ENCODE measurements around the gene PIP5K1B. TPM values are rescaled to one million over a fixed set of nuclear protein-coding genes. Genes with fewer than 3 reads are reported as not detected.

The PIP5K1B gene
- total RNA-seq, 1 donor from 2014 or later: 85.3 TPM

GRCh38 chr9:68832861-68833518 is 128.0 kb downstream of the PIP5K1B start:
- DNase-seq (no peak), ATAC-seq (peak; percentile 36)
- intact Hi-C loops (cut with micrococcal nuclease): no loop called here

GRCh38 chr9:68834931-68835520 is 130.0 kb downstream of the PIP5K1B start:
- intact Hi-C loops (cut with micrococcal nuclease): no loop called here
- no peak for DNase-seq
- ATAC-seq: no peak

- no peak for ATAC-seq
- intact Hi-C loops (cut with micrococcal nuclease): no loop called here
- no peak for DNase-seq
These were observed 131.7 kb downstream of the PIP5K1B start for GRCh38 chr9:68836788-68837187.

GRCh38 chr9:68838245-68838644 is 133.2 kb downstream of the PIP5K1B start:
- ATAC-seq (peak; percentile 31), DNase-seq (no peak)
- intact Hi-C loops (cut with micrococcal nuclease): no loop called here

- peak; percentile 50 for ATAC-seq
- no peak for DNase-seq
- intact Hi-C loops (cut with micrococcal nuclease): no loop called here
These were observed 136.4 kb downstream of the PIP5K1B start for GRCh38 chr9:68841276-68842052.

GRCh38 chr9:68842568-68842967 is 137.5 kb downstream of the PIP5K1B start:
- DNase-seq (no peak), ATAC-seq (no peak)
- intact Hi-C loops (cut with micrococcal nuclease): no loop called here

GRCh38 chr9:68843239-68843638 is 138.2 kb downstream of the PIP5K1B start:
- intact Hi-C loops (cut with micrococcal nuclease): no loop called here
- DNase-seq (no peak), ATAC-seq (no peak)

- DNase-seq (no peak), ATAC-seq (peak; percentile 26)
- intact Hi-C loops (cut with micrococcal nuclease): no loop called here
These were observed 139.1 kb downstream of the PIP5K1B start for GRCh38 chr9:68844157-68844556.

GRCh38 chr9:68844631-68845612 is 139.9 kb downstream of the PIP5K1B start:
- intact Hi-C loops (cut with micrococcal nuclease): no loop called here
- ATAC-seq: peak; percentile 53
- peak; percentile 54 for DNase-seq

GRCh38 chr9:68847765-68848164 is 142.7 kb downstream of the PIP5K1B start:
- ATAC-seq (no peak), DNase-seq (no peak)
- intact Hi-C loops (cut with micrococcal nuclease): no loop called here

- no peak for DNase-seq
- ATAC-seq: peak; percentile 32
- intact Hi-C loops (cut with micrococcal nuclease): loop anchor here (10.0 kb wide), 1 partner anchor 93 kb away; no protein-coding TSS in a partner anchor
These were observed 146.6 kb downstream of the PIP5K1B start for GRCh38 chr9:68851657-68852056.

GRCh38 chr9:68852941-68853340 is 147.9 kb downstream of the PIP5K1B start:
- no peak for DNase-seq
- no peak for ATAC-seq
- intact Hi-C loops (cut with micrococcal nuclease): loop anchor here (10.0 kb wide), 1 partner anchor 92 kb away; no protein-coding TSS in a partner anchor

- no peak for DNase-seq
- intact Hi-C loops (cut with micrococcal nuclease): loop anchor here (10.0 kb wide), 1 partner anchor 85 kb away; no protein-coding TSS in a partner anchor
- no peak for ATAC-seq
These were observed 154.3 kb downstream of the PIP5K1B start for GRCh38 chr9:68859347-68859746.

- no peak for DNase-seq
- intact Hi-C loops (cut with micrococcal nuclease): no loop called here
These were observed 155.4 kb downstream of the PIP5K1B start for GRCh38 chr9:68860419-68860818.

GRCh38 chr9:68861436-68861835 is 156.4 kb downstream of the PIP5K1B start:
- DNase-seq (peak; percentile 57), ATAC-seq (peak; percentile 91)
- intact Hi-C loops (cut with micrococcal nuclease): no loop called here

More at GRCh38 chr9:68860419-68860818, 155.4 kb downstream of the PIP5K1B start:
- ATAC-seq: no peak

- intact Hi-C loops (cut with micrococcal nuclease): no loop called here
- ATAC-seq (no peak), DNase-seq (no peak)
These were observed 162.0 kb downstream of the PIP5K1B start for GRCh38 chr9:68867066-68867465.

- ATAC-seq (peak; percentile 65), DNase-seq (no peak)
These were observed 164.0 kb downstream of the PIP5K1B start for GRCh38 chr9:68869022-68869421.

GRCh38 chr9:68870086-68870485 is 165.0 kb downstream of the PIP5K1B start:
- intact Hi-C loops (cut with micrococcal nuclease): loop anchor here (10.0 kb wide), 1 partner anchor 65 kb away; no protein-coding TSS in a partner anchor
- DNase-seq (no peak), ATAC-seq (no peak)

More at GRCh38 chr9:68869022-68869421, 164.0 kb downstream of the PIP5K1B start:
- intact Hi-C loops (cut with micrococcal nuclease): no loop called here

- intact Hi-C loops (cut with micrococcal nuclease): loop anchor here (10.0 kb wide), 1 partner anchor 64 kb away; no protein-coding TSS in a partner anchor
- ATAC-seq: no peak
- DNase-seq: no peak
These were observed 166.2 kb downstream of the PIP5K1B start for GRCh38 chr9:68871236-68871635.

Data from left ventricle myocardium superior (tissue), 1 donor.